Muscle of arm (tissue), 14 donors: ENCODE results near the gene FOXI2. TPM values are rescaled to one million over a fixed set of nuclear protein-coding genes. Genes with fewer than 3 reads are reported as not detected.

Experiments
- DNase-seq: peaks from one replicate; pipeline ENCODE4 v3.0.0-alpha.2; 2013
- long read RNA-seq, 11 donors: transcript quantifications; one replicate each; lab custom pipeline, GENCODE V29; 2026
- polyA plus RNA-seq, 12 donors: library from polyadenylated mRNA; unstranded; fragments of 120-200 nt; gene quantifications; one replicate each; pipeline ENCODE4 v1.2.1, GENCODE V29; 2013; ENCODE audit not compliant: insufficient read length in 12 of 12

Gene FOXI2
- under 1 TPM in 10 of 12 donors, not detected in 2; 0.05 to 0.65 (median 0.27) TPM for polyA plus RNA-seq
- long read RNA-seq, donor 1 = 0 reads
- long read RNA-seq, donor 2 = 0 reads
- long read RNA-seq, donor 3 = 0 reads
- long read RNA-seq, donor 4 = 0 reads
- long read RNA-seq, donor 5 = 0 reads
- long read RNA-seq, donor 6 = 0 reads
- long read RNA-seq, donor 7 = 0 reads
- long read RNA-seq, donor 8 = 0 reads
- long read RNA-seq, donor 9 = 0 reads
- long read RNA-seq, donor 10 = 0 reads
- long read RNA-seq, donor 11, partial matches to known transcripts = 0 of 1 reads
- long read RNA-seq, donor 11, other reads (novel, unspliced or antisense) = 0 of 1 reads

GRCh38 chr10:127736915-127737562 lies at the start of gene FOXI2:
Gene FOXI2 (plus strand): TSS chr10:127737185. CDS start chr10:127737274, 89 bp downstream.
- DNase-seq = no peak

- DNase-seq = no peak
These were observed 49.4 kb upstream of the FOXI2 start for GRCh38 chr10:127687548-127687947.

DNA sequence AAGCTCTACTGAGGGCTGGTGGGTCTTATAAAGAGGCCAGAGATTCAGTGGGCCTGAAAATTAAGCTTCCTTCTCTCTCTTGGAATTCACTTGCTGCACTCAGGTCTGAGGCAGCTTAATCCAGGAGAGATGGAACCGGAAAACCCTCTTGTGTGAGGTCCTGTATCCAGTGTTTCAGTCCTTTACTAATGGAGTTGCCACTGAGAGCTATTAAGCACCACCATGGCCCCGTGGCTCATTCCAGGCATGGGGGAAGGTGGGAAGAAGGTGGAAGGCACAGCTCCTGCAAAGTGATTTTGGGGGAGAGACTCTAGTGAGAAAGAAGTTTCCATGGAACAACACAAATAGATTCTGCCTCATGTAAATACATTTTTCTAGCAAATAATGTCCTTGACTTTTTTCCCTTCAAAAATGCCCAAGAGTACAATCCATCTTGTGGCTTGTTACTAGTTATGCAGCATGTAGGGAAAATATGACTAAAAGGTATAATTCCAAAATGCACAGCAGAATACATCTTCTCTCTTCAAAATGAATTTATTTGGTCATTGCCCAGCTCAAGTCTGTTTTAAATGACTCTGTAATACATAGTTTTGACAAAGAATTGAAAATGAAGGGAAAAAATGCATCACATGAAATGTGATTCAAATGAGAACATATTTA lies 46.7 kb upstream of the FOXI2 start:
- DNase-seq = peak; percentile 65

- DNase-seq = no peak
These were observed 42.3 kb upstream of the FOXI2 start for GRCh38 chr10:127694580-127695193.

GRCh38 chr10:127695431-127695830 lies 41.6 kb upstream of the FOXI2 start:
- DNase-seq = no peak

DNA sequence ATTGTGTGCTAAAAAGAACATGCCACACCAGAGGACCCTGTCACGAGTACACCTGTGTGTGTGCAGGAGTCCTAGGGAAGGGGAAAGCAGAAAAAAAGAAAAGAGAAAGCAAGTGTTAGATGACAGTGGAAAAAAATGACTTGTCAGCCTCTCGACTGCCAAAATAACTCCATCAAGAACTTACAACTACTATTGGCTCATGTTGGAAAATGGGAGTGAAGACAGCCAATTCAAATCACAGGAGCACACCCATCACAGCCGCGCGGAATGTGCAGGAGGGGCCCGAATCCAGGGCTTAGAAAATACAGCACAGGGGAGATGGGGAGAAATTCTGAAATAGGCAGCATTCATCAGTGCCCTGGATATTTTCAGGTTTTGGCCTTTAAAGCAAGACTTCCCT lies 38.1 kb upstream of the FOXI2 start:
- DNase-seq = peak; percentile 31

DNA sequence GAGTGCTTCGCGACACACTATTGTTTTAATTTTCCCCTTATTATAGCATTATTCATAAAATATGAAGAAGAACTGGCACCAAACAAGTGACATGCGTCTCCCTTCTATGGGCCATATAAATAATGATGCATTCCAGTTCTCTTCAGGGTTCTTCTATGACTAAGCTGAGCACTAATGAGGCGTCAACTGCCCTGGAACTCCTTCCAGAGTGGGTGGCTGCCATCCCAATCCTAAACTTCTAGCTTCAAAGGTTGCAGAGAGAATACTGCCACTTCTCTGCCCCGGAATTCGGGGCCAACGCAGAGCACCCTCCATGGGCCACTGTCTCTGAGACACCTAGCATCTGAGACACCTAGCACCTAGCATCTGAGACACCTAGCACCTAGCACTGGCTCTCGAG lies 37.7 kb upstream of the FOXI2 start:
- DNase-seq = no peak

GRCh38 chr10:127702271-127702670 lies 34.7 kb upstream of the FOXI2 start:
- DNase-seq = no peak

GRCh38 chr10:127715249-127715648 lies 21.7 kb upstream of the FOXI2 start:
- no peak for DNase-seq

- no peak for DNase-seq
These were observed 21.1 kb upstream of the FOXI2 start for GRCh38 chr10:127715782-127716378.

GRCh38 chr10:127720142-127720541 lies 16.8 kb upstream of the FOXI2 start:
- no peak for DNase-seq

DNA sequence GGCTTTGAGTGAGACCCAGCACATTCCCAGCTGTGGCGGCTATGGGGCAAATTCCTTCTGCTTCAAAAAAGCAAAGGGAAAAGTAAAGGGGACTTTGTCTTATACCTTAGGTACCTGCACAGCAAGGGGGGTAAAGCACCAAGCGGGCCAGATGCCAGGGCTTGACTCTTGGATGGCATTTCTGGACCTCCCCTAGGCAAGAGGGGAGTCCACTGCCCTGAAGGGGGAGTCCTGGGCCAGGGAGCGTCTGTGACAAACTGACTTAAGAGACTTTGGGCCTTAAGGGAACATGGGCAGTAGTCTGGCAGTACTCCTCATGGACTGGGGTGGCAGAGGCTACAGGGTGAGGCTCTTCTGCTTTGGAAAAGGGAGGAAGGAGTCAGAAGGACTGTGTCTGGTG lies 16.1 kb upstream of the FOXI2 start:
- no peak for DNase-seq

- no peak for DNase-seq
These were observed 2.2 kb upstream of the FOXI2 start for GRCh38 chr10:127734753-127735152.

DNA sequence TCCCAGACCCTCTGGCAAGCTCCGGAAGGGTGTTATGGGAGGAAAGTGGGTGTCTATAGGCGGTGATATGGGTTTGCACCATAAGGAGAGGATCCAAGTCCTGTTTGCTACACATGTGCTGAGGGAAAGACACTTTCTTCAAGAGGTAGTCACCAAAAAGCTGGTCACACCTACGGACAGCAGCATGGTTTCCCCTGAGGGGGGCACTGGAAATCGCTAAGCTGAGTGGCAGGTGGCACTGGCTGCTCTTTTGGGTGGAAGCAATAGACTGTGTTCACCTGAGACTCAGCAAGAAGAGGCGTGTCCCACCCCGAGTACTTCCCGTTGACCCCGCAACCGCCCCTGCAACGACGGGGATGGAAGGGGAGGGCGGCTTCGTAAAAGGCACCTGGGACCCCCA lies 1.8 kb upstream of the FOXI2 start:
- DNase-seq = no peak

GRCh38 chr10:127735723-127736221 lies 1.2 kb upstream of the FOXI2 start:
- no peak for DNase-seq

- no peak for DNase-seq
These were observed 617 bp upstream of the FOXI2 start for GRCh38 chr10:127736222-127736914.

DNA sequence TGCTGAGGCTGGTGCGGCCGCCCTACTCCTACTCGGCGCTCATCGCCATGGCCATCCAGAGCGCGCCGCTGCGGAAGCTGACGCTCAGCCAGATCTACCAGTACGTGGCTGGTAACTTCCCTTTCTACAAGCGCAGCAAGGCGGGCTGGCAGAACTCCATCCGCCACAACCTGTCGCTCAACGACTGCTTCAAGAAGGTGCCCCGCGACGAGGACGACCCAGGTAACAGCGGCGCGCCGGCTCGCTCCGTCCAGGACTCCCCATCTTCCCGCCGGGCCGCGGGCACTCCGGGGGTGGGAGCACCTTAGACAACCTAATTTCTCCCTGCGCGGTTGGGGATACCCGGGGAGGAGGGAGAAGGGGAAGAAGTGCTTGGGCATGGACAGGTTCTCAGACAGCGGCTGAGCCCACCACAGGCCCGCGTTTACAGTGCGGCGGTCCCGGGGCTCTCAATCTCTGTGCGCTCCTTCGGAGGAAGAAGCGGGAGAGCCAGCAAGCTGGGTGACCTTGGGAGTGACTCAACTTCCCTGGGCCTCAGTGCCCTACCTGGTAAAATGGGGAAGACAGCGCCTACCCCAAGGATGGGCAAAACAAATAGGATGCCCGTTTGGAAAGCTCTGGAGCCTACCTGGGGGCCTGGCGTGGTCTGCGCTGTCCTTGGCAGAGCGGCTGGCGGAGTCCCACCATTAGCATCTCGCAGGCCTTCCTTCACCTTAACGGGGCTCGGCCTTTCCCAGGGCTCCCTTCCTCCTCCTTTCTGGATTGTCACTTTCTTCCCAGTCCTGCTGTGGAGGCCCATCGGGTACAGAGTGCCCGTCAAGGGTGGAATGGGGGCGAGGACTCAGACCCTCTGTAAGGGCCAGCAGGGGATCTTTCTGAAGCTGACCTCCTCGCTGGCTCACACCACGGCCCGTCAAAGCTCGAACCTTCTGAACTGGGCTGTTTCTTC lies 852 bp downstream of the FOXI2 start:
- DNase-seq = no peak

- DNase-seq = no peak
These were observed 1.8 kb downstream of the FOXI2 start for GRCh38 chr10:127738512-127739424.

DNA sequence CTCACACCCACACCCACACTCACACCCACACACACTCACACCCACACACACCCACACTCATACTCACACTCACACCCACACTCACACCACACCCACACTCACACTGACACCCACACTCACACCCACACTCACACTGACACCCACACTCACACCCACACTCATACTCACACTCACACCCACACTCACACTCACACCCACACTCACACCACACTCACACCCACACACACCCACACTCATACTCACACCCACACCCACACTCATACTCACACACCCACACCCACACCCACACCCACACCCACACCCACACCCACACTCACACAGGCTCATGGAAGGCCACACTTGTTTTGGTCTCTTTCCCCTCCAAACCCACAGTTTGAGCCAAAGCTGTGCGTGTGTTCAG lies 2.9 kb downstream of the FOXI2 start:
- no peak for DNase-seq
